Hepatocyte (in vitro differentiated cells): ENCODE data around the gene FILIP1L.

Experiments
- EZH2 ChIP-seq: fragments of 200-600 bp; sonication (generic); IDR thresholded peaks from 2 replicates; pipeline ENCODE4 v1.6.1; 2016; ENCODE audit warnings: antibody characterized with exemption, mild to moderate bottlenecking, borderline replicate concordance
- TF ChIP-seq, protein P1 (sequence below): fragments of 200-600 bp; sonication (generic); IDR thresholded peaks from 2 replicates; pipeline ENCODE4 v1.5.1; 2016; ENCODE audit warnings: antibody characterized with exemption, mild to moderate bottlenecking; ENCODE audit not compliant: poor library complexity

DNA sequence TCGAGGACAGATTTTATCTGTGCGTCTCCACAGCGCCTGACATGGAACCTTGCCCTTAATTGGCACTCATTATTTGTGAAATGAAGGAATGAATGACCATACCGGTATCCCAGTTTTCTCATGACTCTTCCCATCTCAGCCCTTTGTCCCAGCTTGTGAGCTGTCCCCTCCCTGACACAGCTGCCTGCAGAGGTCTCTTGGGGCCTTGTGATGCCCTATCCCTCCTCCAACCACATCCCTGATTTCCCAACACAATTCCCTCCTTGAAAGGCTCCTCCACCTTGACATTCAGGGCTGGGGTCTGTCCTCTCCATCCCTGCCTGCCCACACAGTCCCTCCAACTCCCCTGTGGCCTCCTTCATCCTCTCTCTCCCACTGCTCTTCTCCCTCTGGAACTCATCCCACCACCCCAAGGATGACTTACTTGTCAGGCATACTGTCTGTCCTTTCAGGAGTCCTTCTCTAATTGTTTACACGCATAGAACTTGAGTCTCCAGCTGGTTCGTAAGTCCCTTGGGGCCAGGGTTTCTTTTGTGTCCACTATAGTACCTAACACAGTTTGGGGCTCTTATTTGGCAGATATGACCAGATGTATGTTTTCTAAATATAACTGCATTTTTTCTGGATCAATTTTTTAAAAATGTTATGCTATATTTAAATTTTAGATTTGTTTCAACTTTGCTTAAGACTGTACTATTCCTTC lies 35.6 kb upstream of the FILIP1L start:
- TF ChIP-seq, protein P1, sequence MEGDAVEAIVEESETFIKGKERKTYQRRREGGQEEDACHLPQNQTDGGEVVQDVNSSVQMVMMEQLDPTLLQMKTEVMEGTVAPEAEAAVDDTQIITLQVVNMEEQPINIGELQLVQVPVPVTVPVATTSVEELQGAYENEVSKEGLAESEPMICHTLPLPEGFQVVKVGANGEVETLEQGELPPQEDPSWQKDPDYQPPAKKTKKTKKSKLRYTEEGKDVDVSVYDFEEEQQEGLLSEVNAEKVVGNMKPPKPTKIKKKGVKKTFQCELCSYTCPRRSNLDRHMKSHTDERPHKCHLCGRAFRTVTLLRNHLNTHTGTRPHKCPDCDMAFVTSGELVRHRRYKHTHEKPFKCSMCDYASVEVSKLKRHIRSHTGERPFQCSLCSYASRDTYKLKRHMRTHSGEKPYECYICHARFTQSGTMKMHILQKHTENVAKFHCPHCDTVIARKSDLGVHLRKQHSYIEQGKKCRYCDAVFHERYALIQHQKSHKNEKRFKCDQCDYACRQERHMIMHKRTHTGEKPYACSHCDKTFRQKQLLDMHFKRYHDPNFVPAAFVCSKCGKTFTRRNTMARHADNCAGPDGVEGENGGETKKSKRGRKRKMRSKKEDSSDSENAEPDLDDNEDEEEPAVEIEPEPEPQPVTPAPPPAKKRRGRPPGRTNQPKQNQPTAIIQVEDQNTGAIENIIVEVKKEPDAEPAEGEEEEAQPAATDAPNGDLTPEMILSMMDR = no peak
- no peak for TF ChIP-seq EZH2
